Measurements from ENCODE around the gene MS4A5. TPM values are rescaled to one million over a fixed set of nuclear protein-coding genes. Genes with fewer than 3 reads are reported as not detected.

MS4A5 gene
- total and polyA plus RNA-seq, 10 of the 15 experiments (the other 5 are each of a cell fraction or from before 2014, with no cell fraction given) = not detected

DNA sequence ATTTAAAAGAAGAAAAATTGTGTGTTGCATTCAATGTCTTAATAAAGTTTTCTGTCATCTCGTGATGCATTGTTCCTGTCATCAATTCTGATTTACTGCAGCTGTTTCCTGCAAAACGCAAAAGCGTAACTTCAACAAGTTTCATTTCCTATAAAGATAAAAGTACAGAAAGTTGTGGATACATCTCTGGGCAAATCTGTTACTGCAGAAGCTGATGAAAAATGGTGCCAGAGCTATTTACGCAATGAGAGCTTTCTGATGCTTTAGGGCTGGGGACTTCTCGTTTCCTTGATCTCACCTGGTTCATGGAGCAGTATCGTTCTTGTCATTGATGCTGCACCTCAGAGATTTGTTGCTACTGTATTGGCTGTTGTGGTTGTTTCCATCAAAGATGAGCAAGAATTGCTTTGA, 47.7 kb downstream of the MS4A5 start:
- CTCF ChIA-PET = interaction anchor here (0.7 to 5.4 kb wide), 12 partner anchors 11 to 667 kb away, joined by 3 to 64 read pairs (median 4); partner anchors contain the start of gene MS4A1
- H3K27ac ChIP-seq (ENCODE audit: control insufficient read depth, insufficient read depth) = peak overlapping the region; percentile 12; the same call in 1 of the 2 replicates
- TF ChIP-seq TCF7 (IDR thresholded peaks at IDR 0.05; ENCODE audit: borderline replicate concordance) (peak; percentile 84), GATAD2B (conservative IDR thresholded peaks at IDR 0.05; ENCODE audit: low read depth) (no peak), ZNF274 (IDR thresholded peaks at IDR 0.05; ENCODE audit: insufficient read depth, insufficient read length) (no peak), SMAD5 (IDR thresholded peaks at IDR 0.05; ENCODE audit: low read depth) (no peak), JUNB (IDR thresholded peaks at IDR 0.05) (0 out of 2 replicates have a peak, but pooled peaks have one; percentile 51), SPI1 (IDR thresholded peaks at IDR 0.05; ENCODE audit: borderline replicate concordance, insufficient read depth, low read depth, low read length) (peak; percentile 81; the same call in 1 of the 2 replicates), NFIC (IDR thresholded peaks at IDR 0.05; ENCODE audit: low read depth, low read length) (peak; percentile 73), SMC3 (IDR thresholded peaks at IDR 0.05; ENCODE audit: borderline replicate concordance, low read length) (no peak), RCOR1 (conservative IDR thresholded peaks at IDR 0.05; ENCODE audit: low read depth, low read length) (no peak), HCFC1 (IDR thresholded peaks at IDR 0.05; ENCODE audit: low read length) (no peak), MTA2 (IDR thresholded peaks at IDR 0.05; ENCODE audit: low read depth) (0 out of 2 replicates have a peak, but pooled peaks have one; percentile 13), BCL11A (IDR thresholded peaks at IDR 0.05; ENCODE audit: low read depth, low read length) (peak; percentile 56; the same call in 1 of the 2 replicates), ZNF217 (IDR thresholded peaks at IDR 0.05) (no peak), GABPA (IDR thresholded peaks at IDR 0.05; ENCODE audit: low read depth) (peak; percentile 64; the same call in 1 of the 2 replicates), BHLHE40 (IDR thresholded peaks at IDR 0.05; ENCODE audit: borderline replicate concordance in 1 of 2, low read depth in 2 of 2, low read length in 1 of 2) (peak; percentile 44 to 76), PAX5 (IDR thresholded peaks at IDR 0.05; ENCODE audit: borderline replicate concordance, low read depth, low read length) (no peak)
- TF ChIP-seq, protein P1, sequence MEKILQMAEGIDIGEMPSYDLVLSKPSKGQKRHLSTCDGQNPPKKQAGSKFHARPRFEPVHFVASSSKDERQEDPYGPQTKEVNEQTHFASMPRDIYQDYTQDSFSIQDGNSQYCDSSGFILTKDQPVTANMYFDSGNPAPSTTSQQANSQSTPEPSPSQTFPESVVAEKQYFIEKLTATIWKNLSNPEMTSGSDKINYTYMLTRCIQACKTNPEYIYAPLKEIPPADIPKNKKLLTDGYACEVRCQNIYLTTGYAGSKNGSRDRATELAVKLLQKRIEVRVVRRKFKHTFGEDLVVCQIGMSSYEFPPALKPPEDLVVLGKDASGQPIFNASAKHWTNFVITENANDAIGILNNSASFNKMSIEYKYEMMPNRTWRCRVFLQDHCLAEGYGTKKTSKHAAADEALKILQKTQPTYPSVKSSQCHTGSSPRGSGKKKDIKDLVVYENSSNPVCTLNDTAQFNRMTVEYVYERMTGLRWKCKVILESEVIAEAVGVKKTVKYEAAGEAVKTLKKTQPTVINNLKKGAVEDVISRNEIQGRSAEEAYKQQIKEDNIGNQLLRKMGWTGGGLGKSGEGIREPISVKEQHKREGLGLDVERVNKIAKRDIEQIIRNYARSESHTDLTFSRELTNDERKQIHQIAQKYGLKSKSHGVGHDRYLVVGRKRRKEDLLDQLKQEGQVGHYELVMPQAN (conservative IDR thresholded peaks at IDR 0.05) = no peak
- TF ChIP-seq, protein P2, sequence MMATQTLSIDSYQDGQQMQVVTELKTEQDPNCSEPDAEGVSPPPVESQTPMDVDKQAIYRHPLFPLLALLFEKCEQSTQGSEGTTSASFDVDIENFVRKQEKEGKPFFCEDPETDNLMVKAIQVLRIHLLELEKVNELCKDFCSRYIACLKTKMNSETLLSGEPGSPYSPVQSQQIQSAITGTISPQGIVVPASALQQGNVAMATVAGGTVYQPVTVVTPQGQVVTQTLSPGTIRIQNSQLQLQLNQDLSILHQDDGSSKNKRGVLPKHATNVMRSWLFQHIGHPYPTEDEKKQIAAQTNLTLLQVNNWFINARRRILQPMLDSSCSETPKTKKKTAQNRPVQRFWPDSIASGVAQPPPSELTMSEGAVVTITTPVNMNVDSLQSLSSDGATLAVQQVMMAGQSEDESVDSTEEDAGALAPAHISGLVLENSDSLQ (IDR thresholded peaks at IDR 0.05) = peak; percentile 74
- TF ChIP-seq, protein P3, sequence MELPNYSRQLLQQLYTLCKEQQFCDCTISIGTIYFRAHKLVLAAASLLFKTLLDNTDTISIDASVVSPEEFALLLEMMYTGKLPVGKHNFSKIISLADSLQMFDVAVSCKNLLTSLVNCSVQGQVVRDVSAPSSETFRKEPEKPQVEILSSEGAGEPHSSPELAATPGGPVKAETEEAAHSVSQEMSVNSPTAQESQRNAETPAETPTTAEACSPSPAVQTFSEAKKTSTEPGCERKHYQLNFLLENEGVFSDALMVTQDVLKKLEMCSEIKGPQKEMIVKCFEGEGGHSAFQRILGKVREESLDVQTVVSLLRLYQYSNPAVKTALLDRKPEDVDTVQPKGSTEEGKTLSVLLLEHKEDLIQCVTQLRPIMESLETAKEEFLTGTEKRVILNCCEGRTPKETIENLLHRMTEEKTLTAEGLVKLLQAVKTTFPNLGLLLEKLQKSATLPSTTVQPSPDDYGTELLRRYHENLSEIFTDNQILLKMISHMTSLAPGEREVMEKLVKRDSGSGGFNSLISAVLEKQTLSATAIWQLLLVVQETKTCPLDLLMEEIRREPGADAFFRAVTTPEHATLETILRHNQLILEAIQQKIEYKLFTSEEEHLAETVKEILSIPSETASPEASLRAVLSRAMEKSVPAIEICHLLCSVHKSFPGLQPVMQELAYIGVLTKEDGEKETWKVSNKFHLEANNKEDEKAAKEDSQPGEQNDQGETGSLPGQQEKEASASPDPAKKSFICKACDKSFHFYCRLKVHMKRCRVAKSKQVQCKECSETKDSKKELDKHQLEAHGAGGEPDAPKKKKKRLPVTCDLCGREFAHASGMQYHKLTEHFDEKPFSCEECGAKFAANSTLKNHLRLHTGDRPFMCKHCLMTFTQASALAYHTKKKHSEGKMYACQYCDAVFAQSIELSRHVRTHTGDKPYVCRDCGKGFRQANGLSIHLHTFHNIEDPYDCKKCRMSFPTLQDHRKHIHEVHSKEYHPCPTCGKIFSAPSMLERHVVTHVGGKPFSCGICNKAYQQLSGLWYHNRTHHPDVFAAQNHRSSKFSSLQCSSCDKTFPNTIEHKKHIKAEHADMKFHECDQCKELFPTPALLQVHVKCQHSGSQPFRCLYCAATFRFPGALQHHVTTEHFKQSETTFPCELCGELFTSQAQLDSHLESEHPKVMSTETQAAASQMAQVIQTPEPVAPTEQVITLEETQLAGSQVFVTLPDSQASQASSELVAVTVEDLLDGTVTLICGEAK (IDR thresholded peaks at IDR 0.05; ENCODE audit: borderline replicate concordance) = peak; percentile 91

More for the DNA sequence above, 47.7 kb downstream of the MS4A5 start:
- RAD21 ChIA-PET (ENCODE audit: unreplicated experiment) = interaction anchor here (0.7 to 2.1 kb wide), 11 partner anchors 9 to 922 kb away, joined by 3 to 16 read pairs (median 4); partner anchors contain the start of gene MS4A1
- Histone ChIP-seq H3K4me1 (ENCODE audit: control insufficient read depth, insufficient read depth, low read length) (peaks cover 15% of the 10 kb centered on the region), H3K4me3 (no peak overlapping the region), H3K79me2 (ENCODE audit: control insufficient read depth, insufficient read depth, low read length) (no peaks in the 10 kb centered on the region), H3K4me2 (ENCODE audit: control insufficient read depth, insufficient read depth) (peak overlapping the region; percentile 75), H3K9ac (ENCODE audit: control insufficient read depth, insufficient read depth, low read length) (no peak overlapping the region), H3K27me3 (replicated peaks in 1 of 2; ENCODE audit: control insufficient read depth in 2 of 2, insufficient read depth in 2 of 2, low read length in 1 of 2) (no peaks in the 10 kb centered on the region), H3K9me3 (replicated peaks; ENCODE audit: control insufficient read depth, insufficient read depth, low read length) (no peaks in the 10 kb centered on the region), H2AFZ (ENCODE audit: control insufficient read depth, low read depth, low read length) (no peak overlapping the region), H3K36me3 (ENCODE audit: control insufficient read depth in 2 of 2, insufficient read depth in 2 of 2, low read length in 1 of 2) (no peaks in the 10 kb centered on the region), H4K20me1 (ENCODE audit: control insufficient read depth, insufficient read depth) (no peaks in the 10 kb centered on the region)
- in situ Hi-C loops (cut with MboI) = no loop called here
- no peak for DNase-seq (ENCODE audit: low read depth, low spot score)
- no TSS peak for BruUV-seq (replicated peaks)
- POLR2A ChIA-PET = interaction anchor here (0.6 to 2.0 kb wide), 6 partner anchors 17 to 919 kb away, joined by 3 to 8 read pairs (median 4); no protein-coding TSS in a partner anchor
- SMC1A ChIA-PET (ENCODE audit: uncharacterized antibody, unreplicated experiment) = interaction anchor here (0.8 to 4.9 kb wide), 14 partner anchors 8 to 283 kb away, joined by 3 to 74 read pairs (median 3); partner anchors contain the start of gene MS4A1
- peak; percentile 64 for FAIRE-seq
- WGBS (ENCODE audit: insufficient coverage, insufficient replicate concordance, low lambda C conversion rate, missing lambda C conversion rate) = under 1% methylated on average over 6 of the region's 6 CpGs
- peak; percentile 97 for ATAC-seq
- intact Hi-C loops (cut with micrococcal nuclease; ENCODE audit: unreplicated experiment) = no loop called here

Data from GM12878 (cell line).